ENCODE data around the gene EVC2.

DNA sequence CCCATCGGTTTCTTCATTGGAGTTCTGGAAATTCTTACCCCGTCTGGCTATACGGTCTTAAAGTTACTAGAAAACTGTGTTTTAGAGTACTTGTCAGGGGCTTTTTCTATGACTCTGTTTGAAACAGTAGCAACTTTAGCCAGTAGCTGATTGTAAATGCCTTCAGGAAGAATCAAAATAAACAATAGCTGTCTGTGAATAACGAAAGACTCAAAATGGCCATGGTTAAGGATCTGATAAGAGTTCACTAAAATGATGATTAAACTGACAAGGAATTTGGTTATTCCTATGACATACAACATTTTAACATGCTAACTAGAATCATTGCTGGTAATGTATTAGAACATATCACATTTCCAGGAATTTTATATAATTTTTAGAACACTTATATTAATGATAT, 191.0 kb downstream of the EVC2 start:
- TF ChIP-seq, protein P1, sequence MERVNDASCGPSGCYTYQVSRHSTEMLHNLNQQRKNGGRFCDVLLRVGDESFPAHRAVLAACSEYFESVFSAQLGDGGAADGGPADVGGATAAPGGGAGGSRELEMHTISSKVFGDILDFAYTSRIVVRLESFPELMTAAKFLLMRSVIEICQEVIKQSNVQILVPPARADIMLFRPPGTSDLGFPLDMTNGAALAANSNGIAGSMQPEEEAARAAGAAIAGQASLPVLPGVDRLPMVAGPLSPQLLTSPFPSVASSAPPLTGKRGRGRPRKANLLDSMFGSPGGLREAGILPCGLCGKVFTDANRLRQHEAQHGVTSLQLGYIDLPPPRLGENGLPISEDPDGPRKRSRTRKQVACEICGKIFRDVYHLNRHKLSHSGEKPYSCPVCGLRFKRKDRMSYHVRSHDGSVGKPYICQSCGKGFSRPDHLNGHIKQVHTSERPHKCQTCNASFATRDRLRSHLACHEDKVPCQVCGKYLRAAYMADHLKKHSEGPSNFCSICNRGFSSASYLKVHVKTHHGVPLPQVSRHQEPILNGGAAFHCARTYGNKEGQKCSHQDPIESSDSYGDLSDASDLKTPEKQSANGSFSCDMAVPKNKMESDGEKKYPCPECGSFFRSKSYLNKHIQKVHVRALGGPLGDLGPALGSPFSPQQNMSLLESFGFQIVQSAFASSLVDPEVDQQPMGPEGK (CRISPR knock-in tag; IDR thresholded peaks at IDR 0.05; ENCODE audit: borderline replicate concordance): no peak
- no peak for TF ChIP-seq ZC3H10 (CRISPR knock-in tag; IDR thresholded peaks at IDR 0.05)
- TF ChIP-seq OSR1 (CRISPR knock-in tag; IDR thresholded peaks at IDR 0.05): no peak
- no peak for TF ChIP-seq CSDC2 (CRISPR knock-in tag; IDR thresholded peaks at IDR 0.05)
- TF ChIP-seq TOX (CRISPR knock-in tag; IDR thresholded peaks at IDR 0.05; ENCODE audit: borderline replicate concordance): no peak
- TF ChIP-seq ZNF565 (CRISPR knock-in tag; conservative IDR thresholded peaks at IDR 0.05; ENCODE audit: low read depth): no peak
- no peak for TF ChIP-seq RARB (CRISPR knock-in tag; IDR thresholded peaks at IDR 0.05)
- TF ChIP-seq ESRRG (CRISPR knock-in tag; IDR thresholded peaks at IDR 0.05): no peak
- TF ChIP-seq ZFP3 (CRISPR knock-in tag; IDR thresholded peaks at IDR 0.05): no peak

All from SK-N-SH treated with all-trans-retinoic acid at 6 μM for 48 hours (cell line).